Colonic mucosa (tissue), 4 donors: ENCODE data around the gene PASK. TPM values are rescaled to one million over a fixed set of nuclear protein-coding genes. Genes with fewer than 3 reads are reported as not detected.

Experiments used
- DNase-seq: peaks from one replicate; pipeline ENCODE4 v3.0.0-alpha.2; 2020
- H3K27ac ChIP-seq: fragments of 200-600 bp; one replicate; pipeline ENCODE4 v1.8.0; 2021
- H3K27me3 ChIP-seq: fragments of 200-600 bp; one replicate; pipeline ENCODE4 v1.8.0; 2021
- H3K36me3 ChIP-seq: fragments of 200-600 bp; one replicate; pipeline ENCODE4 v1.8.0; 2021
- H3K4me1 ChIP-seq: fragments of 200-600 bp; one replicate; pipeline ENCODE4 v1.8.0; 2021; ENCODE audit warnings: mild to moderate bottlenecking
- H3K4me3 ChIP-seq: fragments of 200-600 bp; one replicate; pipeline ENCODE4 v1.8.0; 2021
- H3K9ac ChIP-seq, 2 donors: one replicate each; pipeline ENCODE4 v1.7.0; 2013; ENCODE audit warnings: control low read depth in 2 of 2, low read depth in 2 of 2, low read length in 2 of 2
- H3K9me3 ChIP-seq: fragments of 200-600 bp; one replicate; pipeline ENCODE4 v1.8.0; 2021
- CTCF ChIP-seq: fragments of 200-600 bp; IDR thresholded peaks from one replicate; pipeline ENCODE4 v1.8.0; 2022; ENCODE audit warnings: antibody characterized with exemption, mild to moderate bottlenecking
- intact Hi-C: fragments of 100-400 bp; cut with DNase I; formaldehyde crosslinking; loops from one replicate; pipeline ENCODE4 v1.14.1; 2022
- total RNA-seq, 2 donors: library from RNA; stranded (reverse); fragmentation: NEBNext Ultra II Directional in 1 of 2; extraction: Animal tissue kit (Norgen Biotek cat#: 25700) in 1 of 2; gene quantifications; one replicate each; pipeline ENCODE4 v1.2.1, GENCODE V29; 2021
- donor health status: healthy.
- donor health status: DM: no; HTN: no; CAD: no.
- donor health status: DM: no; HTN: no; CAD: no.

The PASK gene
- total RNA-seq, 2 donors from 2014 or later = 5.6 to 39.2 TPM

GRCh38 chr2:241136191-241136590 is 13.1 kb downstream of the PASK start:
- intact Hi-C loops = no loop called here
- Histone ChIP-seq H3K4me3 (no peak overlapping the region), H3K9ac (peak overlapping the region in 1 of 2 donors; percentile 8), H3K36me3 (no peaks in the 10 kb centered on the region), H3K9me3 (no peaks in the 10 kb centered on the region), H3K4me1 (no peaks in the 10 kb centered on the region), H3K27ac (no peak overlapping the region), H3K27me3 (no peaks in the 10 kb centered on the region)
- no peak for TF ChIP-seq CTCF
- no peak for DNase-seq

GRCh38 chr2:241135737-241136136 is 13.5 kb downstream of the PASK start:
- no peaks in the 10 kb centered on the region for H3K27me3 ChIP-seq
- H3K9me3 ChIP-seq = no peaks in the 10 kb centered on the region
- no peaks in the 10 kb centered on the region for H3K4me1 ChIP-seq
- H3K36me3 ChIP-seq = no peaks in the 10 kb centered on the region
- H3K4me3 ChIP-seq = no peak overlapping the region
- H3K27ac ChIP-seq = no peak overlapping the region
- peak overlapping the region in 1 of 2 donors; percentile 8 for H3K9ac ChIP-seq
- no peak for DNase-seq
- intact Hi-C loops = no loop called here
- no peak for TF ChIP-seq CTCF

- TF ChIP-seq CTCF = no peak
- no peak for DNase-seq
- intact Hi-C loops = no loop called here
Measured at GRCh38 chr2:241134711-241135110, 14.6 kb downstream of the PASK start.

GRCh38 chr2:241133436-241133820 is 15.8 kb downstream of the PASK start:
- Histone ChIP-seq H3K36me3 (no peaks in the 10 kb centered on the region), H3K9me3 (no peaks in the 10 kb centered on the region), H3K27me3 (no peaks in the 10 kb centered on the region), H3K4me1 (no peaks in the 10 kb centered on the region), H3K4me3 (no peak overlapping the region), H3K9ac (no peak overlapping the region), H3K27ac (no peak overlapping the region)
- DNase-seq = no peak
- no peak for TF ChIP-seq CTCF
- intact Hi-C loops = no loop called here

More at GRCh38 chr2:241134711-241135110, 14.6 kb downstream of the PASK start:
- Histone ChIP-seq H3K4me1 (no peaks in the 10 kb centered on the region), H3K4me3 (no peak overlapping the region), H3K27me3 (no peaks in the 10 kb centered on the region), H3K27ac (no peak overlapping the region), H3K36me3 (no peaks in the 10 kb centered on the region), H3K9me3 (no peaks in the 10 kb centered on the region), H3K9ac (no peak overlapping the region)

GRCh38 chr2:241132538-241133435 is 16.5 kb downstream of the PASK start:
- Histone ChIP-seq H3K9ac (no peak overlapping the region), H3K27me3 (no peaks in the 10 kb centered on the region), H3K4me3 (no peak overlapping the region), H3K36me3 (no peaks in the 10 kb centered on the region), H3K9me3 (no peaks in the 10 kb centered on the region), H3K4me1 (no peaks in the 10 kb centered on the region), H3K27ac (no peak overlapping the region)
- no peak for TF ChIP-seq CTCF
- DNase-seq = no peak
- intact Hi-C loops = no loop called here
